ENCODE data around the gene PGF. TPM values are rescaled to one million over a fixed set of nuclear protein-coding genes. Genes with fewer than 3 reads are reported as not detected.

Gene PGF
- total RNA-seq, 1 donor from 2014 or later, result 2.9 TPM

GRCh38 chr14:74959596-74960180, 4.3 kb upstream of the PGF start:
- no peak for DNase-seq (ENCODE audit: low spot score)

DNA sequence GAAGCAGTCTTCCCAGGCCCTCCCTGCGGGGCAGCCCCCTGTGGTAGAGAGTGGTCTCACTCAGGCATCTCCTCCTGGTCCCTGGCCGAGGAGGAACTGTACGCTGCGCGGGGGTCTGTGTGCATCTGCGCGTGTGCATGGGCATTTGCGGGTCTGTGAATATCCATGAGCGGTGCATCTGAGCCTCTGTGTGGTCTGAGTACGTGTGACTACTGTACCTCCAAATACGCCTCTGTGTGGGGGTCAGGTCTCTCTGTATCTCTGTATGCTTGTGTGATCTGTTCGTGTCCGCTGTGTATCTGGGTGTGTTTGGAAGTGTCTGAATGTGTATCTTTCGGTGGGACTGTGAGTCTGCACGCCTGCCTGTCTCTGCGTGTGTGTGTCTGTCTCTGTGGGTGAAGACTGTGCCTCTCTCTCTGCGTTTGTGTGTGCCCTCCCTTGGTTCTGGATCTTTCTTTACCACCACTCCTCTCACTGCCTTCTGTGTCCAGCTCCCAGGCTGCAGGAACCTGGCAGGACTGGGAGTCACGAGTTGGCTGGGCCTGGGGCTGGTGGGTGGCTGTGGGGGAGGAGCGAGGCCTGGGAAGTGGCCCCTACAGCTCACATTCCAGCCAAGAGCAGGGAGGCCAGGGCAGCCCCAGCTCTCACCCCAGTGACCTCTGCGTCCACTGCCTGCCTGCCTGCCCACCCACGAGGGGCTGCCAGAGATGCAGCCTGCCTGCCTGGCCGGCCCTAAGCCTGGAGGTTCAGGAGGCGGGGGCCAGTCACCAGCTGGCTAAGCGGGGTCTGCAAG, 1.1 kb upstream of the PGF start:
- DNase-seq (ENCODE audit: low spot score), result no peak

DNA sequence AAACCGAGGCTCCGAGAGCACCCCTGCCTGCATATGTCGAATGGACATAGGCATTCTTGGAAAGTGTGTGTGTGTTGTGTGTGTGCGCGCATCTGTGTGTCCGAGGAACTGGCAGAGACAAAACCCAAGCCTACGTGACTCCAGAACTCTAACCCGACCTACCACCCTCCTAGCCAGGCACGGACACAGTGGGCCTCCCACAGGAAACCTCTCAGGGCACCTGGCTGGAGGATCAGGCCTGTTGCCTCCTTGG, 556 bp upstream of the PGF start:
- no peak for DNase-seq (ENCODE audit: low spot score)

GRCh38 chr14:74954947-74955228, 509 bp downstream of the PGF start:
- DNase-seq (ENCODE audit: low spot score), result no peak

DNA sequence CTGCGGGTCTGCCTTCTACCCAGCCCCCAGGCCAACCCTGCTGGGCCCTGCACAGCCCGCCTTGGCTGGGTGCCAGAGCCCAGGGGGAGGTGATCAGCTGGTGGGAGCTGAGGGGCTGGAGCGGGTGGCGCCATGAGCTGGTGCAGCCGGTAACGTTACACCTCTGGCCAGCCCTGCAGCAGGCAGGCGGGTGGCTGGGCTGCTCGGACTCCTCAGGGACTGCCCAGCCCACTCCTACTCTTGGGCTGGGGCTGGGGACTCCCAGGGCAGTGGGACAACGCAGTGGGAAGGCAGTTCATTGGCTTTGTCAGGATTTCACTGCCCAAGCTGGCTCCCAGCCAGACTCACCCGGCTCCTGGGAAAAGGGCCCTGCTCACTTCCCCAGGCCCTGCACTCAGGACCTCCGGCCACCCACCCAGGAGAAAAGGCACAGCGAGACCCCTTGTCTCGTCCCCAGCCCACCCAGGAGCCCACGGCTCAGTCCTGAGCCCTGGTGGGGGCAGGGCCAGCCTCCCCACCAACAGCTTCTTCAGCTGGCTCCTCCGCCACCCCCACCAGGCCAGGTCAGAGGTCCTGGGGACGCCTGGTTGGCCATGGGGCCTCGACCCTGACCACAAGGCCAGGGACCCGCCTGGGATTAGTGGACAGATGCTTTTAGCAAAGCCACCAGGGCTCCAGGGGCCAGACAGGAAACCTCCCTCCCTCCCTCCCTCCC, 1.0 kb downstream of the PGF start:
- no peak for DNase-seq (ENCODE audit: low spot score)

- DNase-seq (ENCODE audit: low spot score), result no peak
Measured at GRCh38 chr14:74953686-74954085, 1.7 kb downstream of the PGF start.

GRCh38 chr14:74952697-74953484, 2.5 kb downstream of the PGF start:
- no peak for DNase-seq (ENCODE audit: low spot score)

GRCh38 chr14:74952180-74952665, 3.2 kb downstream of the PGF start:
- no peak for DNase-seq (ENCODE audit: low spot score)

- DNase-seq (ENCODE audit: low spot score), result no peak
Measured at GRCh38 chr14:74951443-74952179, 3.8 kb downstream of the PGF start.

DNA sequence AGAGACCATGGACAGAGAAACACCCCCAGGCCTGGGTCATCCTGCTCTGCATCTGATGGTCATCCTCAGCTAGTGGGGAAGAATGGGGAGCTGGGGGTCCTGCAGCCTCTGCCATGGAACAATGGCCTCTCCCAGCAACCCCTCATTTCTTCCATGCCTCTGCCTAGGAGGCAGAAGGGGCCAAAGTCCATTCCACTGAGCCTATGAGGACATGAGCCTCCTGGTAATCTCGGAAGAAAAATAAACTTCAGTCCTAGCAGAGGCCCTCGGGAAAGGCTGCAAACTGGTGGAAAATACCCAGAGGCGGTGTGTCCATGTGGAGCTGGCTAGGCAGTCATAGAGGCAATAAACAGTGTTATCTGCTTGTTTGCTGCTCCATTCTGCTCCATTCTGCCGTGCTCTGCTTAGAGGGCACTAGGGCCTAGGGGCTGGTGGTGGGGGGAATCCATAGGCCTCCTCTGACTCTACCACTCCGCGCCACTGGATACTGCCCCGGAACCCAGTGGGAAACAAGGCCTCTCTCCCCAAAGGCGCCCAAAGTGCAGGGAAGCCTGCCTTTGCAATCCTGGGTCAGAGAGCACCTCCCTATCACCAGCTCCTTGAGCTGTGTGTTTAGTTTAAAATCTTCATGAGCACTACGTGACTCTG, 4.5 kb downstream of the PGF start:
- DNase-seq (ENCODE audit: low spot score), result no peak

DNA sequence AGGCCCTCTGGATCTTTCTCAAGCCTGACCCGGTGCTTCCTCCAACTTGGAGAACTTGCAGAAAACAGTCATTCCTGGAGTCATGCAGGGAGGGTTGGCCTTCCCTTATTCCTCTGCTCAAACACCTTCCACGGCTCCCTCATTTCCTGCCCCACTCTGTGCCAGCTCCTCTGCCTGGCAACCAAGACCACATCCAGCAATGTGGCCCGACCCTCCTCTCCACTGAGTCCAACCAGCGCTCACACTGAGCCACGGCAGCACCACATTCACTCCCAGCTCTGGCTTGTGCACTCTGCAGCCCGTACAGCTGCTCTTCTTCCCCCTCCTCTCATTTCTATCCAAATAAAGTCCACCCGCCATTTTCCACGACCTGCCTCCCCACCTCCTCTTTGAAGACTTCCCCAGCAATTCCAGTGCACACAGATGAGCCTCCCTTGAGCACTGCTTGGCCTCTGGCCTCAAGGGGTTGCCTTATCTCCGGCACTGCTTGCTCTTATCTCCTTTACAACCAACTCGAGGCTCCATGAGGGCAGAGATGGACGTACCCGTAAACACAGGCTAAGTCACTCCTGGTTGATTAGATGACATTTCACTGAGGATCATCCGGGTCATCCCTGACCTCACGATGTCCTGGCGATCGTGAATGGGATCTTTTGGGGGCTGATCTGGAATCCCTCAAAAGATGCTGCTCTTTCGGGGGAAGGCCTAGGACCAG, 5.4 kb downstream of the PGF start:
- no peak for DNase-seq (ENCODE audit: low spot score)

GRCh38 chr14:74949191-74949601, 6.2 kb downstream of the PGF start:
- no peak for DNase-seq (ENCODE audit: low spot score)

DNA sequence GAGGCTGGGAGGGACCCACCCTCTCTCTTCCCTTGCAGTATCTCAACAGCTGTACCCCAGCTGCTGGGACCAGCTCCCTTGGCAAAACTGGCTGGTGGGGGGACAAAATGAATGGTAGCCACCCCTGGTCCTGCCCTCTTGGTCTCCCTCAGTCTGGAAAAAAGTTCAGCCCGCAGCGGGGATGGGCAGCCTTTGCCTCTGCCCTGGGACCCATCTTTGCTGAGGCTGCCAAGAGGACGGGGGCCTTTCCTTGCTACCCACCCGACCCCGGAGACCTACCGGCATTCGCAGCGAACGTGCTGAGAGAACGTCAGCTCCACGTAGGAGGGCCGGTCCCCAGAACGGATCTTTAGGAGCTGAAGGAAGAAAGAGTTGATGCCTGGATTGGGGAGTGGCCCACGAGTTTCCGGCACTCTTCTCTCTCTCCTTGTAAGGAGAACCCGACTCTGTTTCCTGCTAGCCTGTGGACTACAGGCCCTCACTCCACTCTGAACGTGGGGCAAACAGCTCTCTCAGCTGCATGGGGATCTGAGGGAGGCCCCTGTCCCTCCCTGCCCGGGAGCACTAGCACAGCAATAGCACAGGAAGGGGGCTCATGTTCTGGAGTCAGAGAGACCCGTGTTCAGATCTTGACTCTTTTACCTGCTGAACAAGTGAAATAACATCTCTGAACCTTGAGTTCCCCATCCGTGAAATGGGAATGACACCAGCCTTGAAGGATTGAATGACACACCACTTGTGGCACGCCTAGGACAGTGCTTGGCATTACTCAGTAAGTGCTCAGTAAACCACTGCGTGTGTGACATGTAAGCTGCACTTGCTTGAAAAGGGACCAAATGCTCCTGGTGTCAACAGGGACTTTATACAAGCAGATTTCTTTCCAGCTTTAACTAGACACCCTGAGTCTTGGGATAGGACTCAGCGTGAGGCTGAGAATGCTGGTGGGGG, 6.9 kb downstream of the PGF start:
- DNase-seq (ENCODE audit: low spot score), result no peak

- DNase-seq (ENCODE audit: low spot score), result no peak
Measured at GRCh38 chr14:74947353-74948227, 7.8 kb downstream of the PGF start.

DNA sequence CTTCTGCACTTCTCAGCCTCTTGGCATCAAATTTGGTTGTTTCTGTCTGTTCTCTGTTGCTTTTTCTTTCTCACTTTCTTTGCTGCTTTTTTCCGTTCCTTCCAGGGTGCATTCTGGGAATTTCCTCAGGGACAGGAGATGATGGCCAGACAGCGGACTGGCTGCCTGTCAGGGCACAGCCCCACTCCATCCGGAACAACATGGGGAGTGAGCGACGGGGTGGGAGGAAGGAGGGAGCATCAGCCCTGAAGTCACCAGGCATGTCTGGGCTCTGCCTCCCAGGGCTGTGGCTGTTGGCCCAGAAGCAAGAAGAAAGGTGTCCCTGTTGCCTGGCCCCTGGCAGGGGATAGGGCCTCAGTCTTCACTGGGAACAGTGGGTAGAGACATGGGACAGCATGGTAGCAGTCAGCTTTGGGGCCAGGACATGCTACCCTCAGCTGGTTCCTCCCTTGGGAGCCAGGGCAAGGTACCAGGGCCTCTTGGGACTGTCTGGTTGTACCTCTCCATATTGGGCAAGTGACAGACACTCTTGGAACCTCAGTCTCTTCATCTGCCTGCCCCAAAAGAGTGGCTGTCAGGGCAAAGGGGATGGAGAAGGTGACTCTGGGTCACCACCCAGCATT, 8.6 kb downstream of the PGF start:
- DNase-seq (ENCODE audit: low spot score), result no peak

DNA sequence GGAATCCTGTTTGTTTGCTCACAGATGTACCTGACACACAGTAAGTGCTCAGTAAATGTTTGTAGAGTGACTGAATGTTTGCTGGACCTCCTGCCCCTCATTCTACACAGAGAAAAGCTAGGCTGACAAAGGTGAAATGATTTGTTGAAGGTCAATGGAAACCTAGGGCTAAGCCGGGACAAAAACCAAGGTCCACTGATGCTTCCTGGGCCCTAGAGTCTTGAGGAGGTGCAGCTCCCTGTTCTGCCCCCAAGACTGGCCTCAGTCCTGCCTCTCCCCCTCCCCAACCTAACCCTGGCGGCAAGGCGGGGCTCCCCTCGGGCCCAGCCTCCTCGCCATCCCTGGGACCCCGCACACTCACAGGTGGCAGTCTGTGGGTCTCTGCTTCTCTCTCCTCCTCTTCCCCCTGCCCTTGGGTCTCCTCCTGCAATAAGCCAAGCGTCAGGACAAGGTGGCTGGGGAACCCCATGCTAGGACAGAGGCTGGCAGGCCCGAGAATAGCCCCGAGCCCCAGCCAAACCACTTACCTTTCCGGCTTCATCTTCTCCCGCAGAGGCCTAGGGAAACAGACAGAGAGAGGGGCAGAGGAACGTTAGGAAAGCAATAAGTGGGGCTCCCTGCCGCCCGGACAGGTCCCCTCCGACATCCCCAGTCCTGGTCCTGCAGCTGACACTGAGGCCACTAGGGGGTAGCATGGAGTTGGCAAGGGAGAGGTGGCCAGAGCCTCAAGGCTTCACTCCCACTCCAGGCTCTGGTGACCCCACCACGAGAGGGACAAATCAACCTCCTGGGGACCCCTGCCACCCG, 9.3 kb downstream of the PGF start:
- no peak for DNase-seq (ENCODE audit: low spot score)
